Erythroblast (primary cell): ENCODE measurements around the gene LALBA.

ENCODE experiments used
- GATA1 ChIP-seq: IDR thresholded peaks from 2 replicates; pipeline ENCODE4 v1.6.1; 2011; ENCODE audit warnings: low read depth, mild to moderate bottlenecking, control low read depth, low read length, moderate library complexity
- POLR2A ChIP-seq: IDR thresholded peaks from 2 replicates; pipeline ENCODE4 v1.6.1; 2011; ENCODE audit warnings: mild to moderate bottlenecking, low read length

GRCh38 chr12:48525332-48525731 lies 44.5 kb downstream of the LALBA start, which contains the start of gene OR8S1:
- TF ChIP-seq POLR2A (no peak), GATA1 (no peak)
